Measurements from ENCODE around the gene CARHSP1.
"Not testable (repeated sequence)": the region's sequence is repeated elsewhere in the genome, so short reads cannot be mapped to it uniquely, and the experiment has no call there.

Gene CARHSP1

DNA sequence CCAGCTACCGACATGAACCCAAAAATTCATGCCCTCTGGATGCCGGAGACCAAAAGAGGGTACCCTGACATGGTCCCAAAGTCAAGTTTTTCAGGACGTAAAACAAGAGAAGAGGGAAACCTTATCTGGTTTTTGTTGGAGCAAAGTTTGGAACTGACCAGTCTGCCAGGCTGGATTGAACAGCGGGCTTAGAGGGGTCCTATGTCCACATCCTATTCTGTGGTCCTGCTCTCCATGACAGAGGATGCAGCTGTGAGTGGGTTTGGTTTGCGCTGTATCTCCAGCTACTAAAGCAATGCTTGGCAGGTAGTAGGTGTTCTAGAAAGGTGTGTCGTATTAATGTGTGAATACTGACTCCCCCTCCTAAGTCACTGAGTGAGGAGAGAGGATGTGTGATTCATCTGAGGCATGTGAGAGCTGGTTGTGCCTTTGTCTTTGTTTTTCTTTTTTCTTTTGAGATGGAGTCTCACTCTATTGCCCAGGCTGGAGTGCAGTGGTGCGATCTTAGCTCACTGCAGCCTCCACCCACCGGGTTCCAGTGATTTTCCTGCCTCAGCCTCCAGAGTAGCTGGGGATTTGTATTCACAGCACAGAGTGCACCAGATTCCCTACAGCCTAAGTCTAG is 40.2 kb downstream of the CARHSP1 start:
- DNase-seq (ENCODE audit: low spot score), result no peak

DNA sequence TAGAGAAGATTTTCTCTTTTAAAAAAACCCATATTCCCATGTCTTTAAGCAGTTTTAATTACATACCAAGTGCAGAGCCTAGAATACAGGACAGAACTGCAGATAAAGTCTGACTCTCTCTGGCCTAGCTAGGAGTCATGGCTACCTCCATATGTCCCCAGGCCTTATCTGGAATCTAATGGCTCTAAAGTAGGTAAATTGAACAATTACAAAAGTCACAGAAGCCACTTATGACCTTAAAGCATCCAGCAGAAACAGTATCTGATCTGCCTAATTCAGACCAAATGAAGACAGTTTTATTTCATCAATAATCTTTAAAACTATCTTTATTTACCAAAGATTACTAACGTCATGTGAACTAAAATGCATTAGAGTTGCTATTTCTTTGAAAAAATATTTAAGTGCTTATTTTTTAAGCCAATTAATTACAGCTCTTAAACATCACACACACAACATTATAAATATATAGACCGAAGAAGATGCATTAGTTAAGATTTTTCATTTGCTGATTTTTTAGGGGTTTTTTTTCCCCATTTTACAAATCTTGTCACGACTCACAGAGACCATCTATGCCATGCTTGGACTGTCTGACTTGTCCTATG is 42.4 kb downstream of the CARHSP1 start:
- DNase-seq (ENCODE audit: low spot score), result no peak

DNA sequence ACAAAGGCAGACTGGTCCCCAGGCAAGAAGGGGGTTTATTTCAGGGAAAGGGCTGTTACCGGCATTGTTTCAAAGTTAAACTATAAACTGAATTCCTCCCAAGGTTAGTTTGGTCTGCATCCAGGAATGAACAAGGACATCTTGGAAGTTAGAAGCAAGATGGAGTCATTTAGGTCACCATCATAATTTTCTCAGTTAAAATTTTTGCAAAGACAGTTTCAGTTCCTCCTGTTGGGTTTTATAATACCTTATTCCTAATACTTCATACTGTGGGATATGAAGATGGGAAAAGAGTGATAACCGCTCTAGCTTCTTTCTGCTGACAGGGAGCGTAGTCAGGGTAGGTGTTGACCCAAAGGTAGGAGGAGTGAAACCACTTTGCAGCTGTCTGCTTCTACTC is 46.4 kb downstream of the CARHSP1 start:
- DNase-seq (ENCODE audit: low spot score), result no peak

DNA sequence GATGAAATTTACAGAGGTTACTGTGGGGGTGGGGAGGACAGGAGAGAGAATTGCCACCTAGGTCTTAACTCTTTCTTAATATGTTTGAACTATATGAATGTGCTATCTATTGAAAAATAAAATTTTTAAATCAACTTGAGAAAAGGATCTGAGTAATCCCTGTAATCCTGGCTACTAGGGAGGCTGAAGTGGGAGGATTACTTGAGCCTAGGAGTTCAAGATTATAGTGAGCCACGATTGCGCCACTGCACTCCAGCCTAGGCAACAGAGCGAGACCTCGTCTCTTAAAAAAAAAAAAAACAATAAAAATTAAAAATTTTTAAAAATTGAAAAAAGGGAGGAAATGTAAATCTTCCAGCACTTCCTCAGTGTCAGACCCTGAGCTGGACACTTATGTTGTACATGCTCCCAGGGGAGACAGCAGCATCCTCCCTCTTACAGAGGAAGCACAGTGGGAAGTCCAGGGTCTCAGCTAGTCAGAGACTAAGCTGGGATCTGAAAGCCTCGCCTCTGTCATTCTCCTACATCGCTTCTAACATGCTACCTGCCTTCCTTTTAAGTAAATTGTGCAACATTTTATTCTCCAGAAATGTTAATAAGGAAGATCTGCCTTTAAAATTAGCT is 49.3 kb downstream of the CARHSP1 start:
- no peak for DNase-seq (ENCODE audit: low spot score)

DNA sequence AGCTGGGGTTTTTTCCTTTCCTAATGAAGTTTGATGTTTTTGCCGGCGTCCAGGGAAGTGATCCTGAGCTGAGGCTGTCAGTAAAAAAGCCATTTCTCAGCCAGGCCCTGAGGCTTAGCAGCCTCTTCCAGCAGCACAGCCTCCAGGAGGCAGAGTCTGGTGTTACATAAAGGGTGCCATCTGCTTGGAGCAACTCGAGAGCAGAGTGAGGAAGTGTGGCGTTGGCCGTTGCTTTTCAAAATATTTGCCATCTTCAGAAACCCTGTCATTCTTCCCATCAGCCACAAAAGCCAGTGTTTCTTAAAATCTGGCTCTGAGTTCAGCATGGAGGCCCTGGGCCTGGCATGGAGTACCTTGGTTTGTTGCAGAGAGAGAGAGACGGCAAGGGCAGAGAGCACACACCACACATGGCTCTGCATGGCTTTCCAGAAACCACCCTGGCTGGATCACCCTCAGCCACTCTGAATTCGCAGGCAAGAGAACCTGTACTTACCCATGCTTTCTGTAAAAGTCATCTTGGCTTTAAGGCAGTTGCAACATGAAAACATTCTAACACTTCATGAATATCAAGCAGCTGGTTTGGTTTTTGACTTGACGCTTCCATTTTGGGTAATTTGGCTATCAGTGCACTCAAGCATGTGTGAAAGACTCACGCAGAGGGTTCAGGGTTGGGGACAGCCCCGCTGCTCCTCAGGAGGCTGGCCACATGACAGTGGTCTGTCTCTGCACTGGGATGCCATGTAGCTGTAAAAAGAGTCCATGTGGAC is 50.1 kb downstream of the CARHSP1 start:
- no peak for DNase-seq (ENCODE audit: low spot score)

DNA sequence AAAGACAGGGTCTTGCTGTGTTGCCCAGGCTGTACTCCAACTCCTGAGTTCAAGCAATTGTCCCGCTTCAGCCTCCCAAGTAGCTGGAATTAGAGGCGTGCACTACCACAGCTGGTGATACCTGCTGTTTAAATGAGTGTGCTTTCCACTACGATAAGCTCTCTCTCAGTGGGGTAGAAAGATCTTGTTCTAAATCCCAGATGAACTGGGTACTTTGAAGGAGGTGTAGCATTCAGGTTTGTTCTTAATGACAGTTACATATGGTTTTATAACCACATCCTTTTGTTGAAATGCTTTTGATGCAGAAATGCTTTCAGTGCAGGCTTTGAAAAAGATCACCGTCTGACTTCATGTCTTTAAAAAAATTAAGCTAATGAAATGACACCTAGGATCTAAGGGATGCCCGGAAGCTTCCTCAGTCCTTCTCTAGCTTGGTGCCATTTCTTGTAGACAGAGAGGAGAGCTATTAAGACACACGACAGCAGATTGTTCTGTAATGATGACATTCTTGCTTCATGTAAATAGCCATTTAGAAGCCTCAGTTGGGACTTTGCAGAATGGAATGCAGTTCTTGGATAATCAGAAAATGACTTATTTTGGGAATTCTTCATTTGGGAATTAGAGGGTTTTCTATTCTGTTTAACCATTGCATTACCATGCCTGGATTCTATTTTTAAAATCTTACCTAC is 51.7 kb downstream of the CARHSP1 start:
- no peak for DNase-seq (ENCODE audit: low spot score)

DNA sequence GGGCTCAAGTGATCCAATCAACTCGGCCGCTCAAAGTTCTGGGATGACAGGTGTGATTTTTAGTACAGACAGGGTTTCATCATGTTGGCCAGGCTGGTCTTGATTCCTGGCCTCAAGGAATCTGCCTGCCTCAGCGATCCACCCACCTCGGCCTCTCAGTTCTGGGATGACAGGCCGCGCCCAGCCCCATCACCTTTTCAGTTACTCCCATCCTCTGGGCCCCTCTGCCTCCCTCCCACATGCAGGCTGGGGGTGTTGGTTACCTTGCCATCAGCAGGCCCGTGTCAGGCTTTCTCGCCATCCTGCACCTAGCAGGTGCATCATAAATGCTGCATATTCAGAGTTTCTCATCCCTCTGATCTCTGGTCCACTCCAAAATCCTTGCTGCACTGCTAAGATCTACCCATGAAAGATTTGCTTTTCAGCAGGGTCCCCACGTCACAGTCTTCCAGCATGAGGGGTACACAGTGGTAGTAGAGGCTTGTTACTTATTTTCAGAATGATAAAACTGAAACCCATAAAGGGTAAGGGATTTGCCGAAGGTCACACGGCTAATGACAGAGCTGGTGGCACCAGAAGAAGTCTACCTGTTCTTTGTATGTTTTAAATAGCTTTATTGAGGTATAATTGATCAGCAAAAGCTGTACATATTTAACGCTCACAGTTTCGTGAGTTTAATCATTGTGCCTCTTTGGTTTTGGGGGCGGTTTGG is 54.6 kb downstream of the CARHSP1 start:
- DNase-seq (ENCODE audit: low spot score), result no peak

DNA sequence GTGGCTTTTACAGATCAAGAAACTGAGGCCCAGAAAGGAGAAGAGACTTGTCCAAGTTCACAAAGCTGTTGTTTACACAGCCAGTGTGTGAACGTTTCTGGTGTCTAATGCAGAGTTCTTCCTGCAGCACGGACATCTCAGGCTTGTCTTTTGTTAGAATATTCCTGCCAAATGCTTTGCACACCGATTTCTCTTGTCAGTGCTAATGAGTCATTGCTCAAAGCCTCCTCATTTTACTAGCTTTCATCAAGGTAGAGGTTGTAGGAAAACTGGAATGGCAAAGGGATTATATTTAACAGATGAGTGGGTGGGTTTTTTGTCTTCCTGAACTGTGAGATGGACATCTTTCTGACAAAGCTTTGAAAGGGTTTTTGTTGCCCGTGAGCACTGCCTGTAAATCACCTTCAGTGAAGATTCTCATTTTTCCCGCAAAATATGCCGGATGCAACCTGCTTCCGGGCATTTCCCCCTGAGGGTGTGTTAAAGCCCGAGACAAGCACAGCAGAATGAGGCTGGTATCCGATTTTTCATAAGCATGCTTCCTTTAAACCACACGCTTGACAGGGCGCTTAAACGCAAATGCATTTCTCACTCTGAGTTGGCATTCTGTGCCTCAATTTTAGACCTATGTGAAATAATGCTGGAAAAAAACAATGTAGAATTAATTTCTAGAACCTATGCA is 56.5 kb downstream of the CARHSP1 start:
- no peak for DNase-seq (ENCODE audit: low spot score)

DNA sequence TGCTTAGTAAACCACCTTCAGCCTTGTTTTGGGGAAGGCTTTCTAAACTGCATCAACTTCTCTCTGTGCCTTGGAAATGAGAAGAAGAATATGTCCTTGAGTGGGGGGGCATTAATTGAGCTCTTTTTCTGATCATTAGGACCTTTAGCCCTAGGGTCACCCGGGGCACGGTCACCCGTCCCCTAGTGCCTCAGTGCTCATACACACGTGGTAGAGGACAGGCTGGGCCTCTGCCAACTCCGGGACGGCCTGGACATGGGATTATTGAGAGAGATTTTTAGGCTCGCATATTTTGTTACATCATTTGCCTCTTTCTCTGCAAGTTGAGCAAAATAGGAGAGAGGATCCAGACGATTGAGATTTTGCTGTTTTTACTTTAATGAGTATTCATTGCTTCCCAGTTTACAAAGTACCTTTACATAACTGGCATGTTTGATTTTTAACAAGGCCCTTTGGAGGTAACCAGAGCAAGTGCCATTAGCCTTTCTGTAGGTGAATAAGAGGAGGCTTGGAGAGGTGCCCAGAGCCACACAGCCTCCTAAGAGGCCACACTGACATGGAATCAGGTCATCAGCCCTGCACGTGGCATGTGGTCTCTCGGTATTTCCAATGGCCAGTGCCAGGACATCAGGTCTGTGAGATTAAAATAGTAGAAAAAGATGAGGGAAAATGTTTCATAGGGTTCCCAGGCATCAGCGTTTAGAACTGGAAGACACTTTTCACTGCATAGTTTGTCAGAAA is 60.0 kb downstream of the CARHSP1 start:
- DNase-seq (ENCODE audit: low spot score), result no peak

DNA sequence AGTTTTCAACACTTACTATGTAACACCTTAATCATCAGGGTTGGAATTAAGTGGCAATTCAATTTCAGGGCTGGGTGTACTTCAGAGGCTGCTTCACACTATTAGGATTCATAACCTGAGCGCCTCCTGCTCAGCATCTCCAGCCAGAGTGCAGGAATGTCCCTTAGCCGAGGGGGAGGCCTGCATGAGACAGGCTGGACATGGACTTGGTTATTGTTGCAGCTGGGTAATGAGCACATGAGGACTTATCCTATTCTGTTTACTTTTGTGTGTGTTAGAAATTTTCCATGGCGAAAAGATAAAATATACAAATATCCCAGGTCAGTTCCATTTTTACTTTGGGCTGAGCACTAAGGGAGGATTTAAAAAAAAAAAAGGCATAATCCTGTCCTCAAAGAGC is 60.8 kb downstream of the CARHSP1 start:
- no peak for DNase-seq (ENCODE audit: low spot score)

DNA sequence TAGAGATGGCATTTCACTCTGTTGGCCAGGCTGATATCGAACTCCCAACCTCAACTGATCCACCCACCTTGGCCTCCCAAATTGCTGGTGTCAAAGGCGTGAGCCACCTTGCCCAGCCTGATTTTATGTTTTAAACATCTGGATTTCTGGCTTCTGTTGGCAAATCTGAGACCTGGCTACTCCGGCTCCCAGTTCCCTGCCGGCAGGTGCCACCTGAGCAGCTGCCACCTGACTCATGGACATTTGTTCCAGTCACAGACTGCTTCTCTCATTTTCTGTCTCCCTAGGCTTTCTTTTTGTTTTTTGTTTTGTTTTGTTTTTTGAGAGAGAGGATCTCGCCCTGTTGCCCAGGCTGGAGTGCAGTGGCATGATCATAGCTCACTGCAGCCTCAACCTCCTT is 61.6 kb downstream of the CARHSP1 start:
- no peak for DNase-seq (ENCODE audit: low spot score)

DNA sequence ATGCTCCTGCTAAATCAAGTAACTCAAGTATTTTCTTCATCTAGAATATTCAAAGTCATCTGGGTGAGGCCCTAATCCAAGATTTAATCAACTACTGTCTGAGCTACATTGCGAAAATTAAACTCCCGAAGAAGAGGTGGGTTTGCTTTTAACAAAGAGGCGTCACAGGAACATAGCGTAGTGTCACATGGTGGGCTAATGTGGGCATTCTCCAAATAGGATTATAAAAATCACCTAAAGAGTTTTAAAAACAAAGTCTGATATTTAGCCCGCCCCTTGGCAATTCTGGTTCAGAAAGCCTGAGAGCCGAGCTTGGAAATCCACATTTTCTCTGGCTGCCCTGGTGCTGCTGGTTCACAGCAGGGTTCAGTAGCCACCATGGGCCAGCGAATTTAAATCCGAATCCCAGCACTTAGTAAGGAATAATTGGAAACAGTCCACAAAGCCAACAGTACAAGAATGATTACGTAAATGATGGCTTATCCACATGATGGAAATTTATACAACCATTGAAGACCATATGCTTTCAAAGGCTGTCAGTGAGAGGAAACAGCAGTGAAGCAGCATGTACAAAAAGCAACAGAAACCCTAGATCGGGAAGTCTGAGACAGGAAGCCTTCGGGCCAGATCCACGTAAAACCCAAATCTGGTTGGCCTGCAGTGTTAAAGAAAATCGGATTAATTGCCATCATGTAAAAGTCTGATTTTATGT is 62.4 kb downstream of the CARHSP1 start:
- no peak for DNase-seq (ENCODE audit: low spot score)

DNA sequence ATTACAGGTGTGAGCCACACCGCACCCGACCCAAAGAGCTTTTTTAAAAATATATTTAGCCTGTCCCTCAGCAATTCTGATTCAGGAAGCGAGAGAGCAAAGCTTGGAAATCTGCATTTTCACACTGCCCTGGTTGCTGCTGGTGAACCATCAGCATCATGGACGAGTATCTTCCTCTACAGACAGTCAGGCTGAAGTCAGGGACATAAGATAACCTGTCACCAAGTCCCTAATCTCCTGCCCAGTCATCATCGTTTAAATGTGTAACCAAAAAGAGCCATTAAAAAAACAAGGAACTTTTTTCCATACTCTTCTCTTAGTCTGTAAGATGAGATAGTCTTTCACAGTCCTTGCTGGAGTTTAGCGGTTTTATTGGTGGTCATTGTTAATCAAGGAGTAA is 64.5 kb downstream of the CARHSP1 start:
- DNase-seq (ENCODE audit: low spot score), result peak; percentile 48

DNA sequence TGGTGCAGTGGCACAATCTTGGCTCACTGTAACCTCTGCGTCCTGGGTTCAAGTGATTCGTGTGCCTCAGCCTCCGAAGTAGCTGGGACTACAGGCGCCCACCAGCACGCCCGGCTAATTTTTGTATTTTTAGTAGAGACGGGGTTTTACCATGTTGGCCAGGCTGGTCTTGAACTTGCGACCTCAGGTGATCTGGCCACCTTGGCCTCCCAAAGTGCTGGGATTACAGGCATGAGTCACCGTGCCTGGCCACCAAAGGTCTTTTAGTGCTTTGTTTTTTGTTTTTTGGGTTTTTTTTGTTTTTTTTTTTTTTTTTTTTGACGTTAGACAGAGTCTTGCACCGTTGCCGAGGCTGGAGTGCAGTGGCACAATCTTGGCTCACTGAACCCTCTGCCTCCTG is 65.1 kb downstream of the CARHSP1 start:
- not testable (repeated sequence) for DNase-seq (ENCODE audit: low spot score)

Measured in hematopoietic multipotent progenitor cell treated with erythropoietin and hydrocortisone succinate and interleukin-3 and kit ligand, for 17 days (in vitro differentiated cells).